ENCODE measurements around the gene CD36.

The CD36 gene

GRCh38 chr7:80651471-80651870 lies 13.0 kb downstream of the CD36 start:
- intact Hi-C loops (cut with DNase I; ENCODE audit: low total_unique reads): no loop called here
- H3K27ac ChIP-seq: no peak overlapping the region
- TF ChIP-seq CTCF (IDR thresholded peaks at IDR 0.05): no peak
- H3K27me3 ChIP-seq: no peaks in the 10 kb centered on the region
- H3K4me1 ChIP-seq: no peaks in the 10 kb centered on the region
- H3K36me3 ChIP-seq: no peaks in the 10 kb centered on the region
- no peaks in the 10 kb centered on the region for H3K9me3 ChIP-seq
- H3K4me3 ChIP-seq: no peak overlapping the region
- DNase-seq: no peak

GRCh38 chr7:80653244-80653643 lies 14.8 kb downstream of the CD36 start:
- Histone ChIP-seq H3K4me3 (no peak overlapping the region), H3K36me3 (no peaks in the 10 kb centered on the region), H3K4me1 (no peaks in the 10 kb centered on the region), H3K9me3 (no peaks in the 10 kb centered on the region), H3K27ac (no peak overlapping the region), H3K27me3 (no peaks in the 10 kb centered on the region)
- intact Hi-C loops (cut with DNase I; ENCODE audit: low total_unique reads): no loop called here
- no peak for TF ChIP-seq CTCF (IDR thresholded peaks at IDR 0.05)
- no peak for DNase-seq

- intact Hi-C loops (cut with DNase I; ENCODE audit: low total_unique reads): no loop called here
- no peak for DNase-seq
Observed at GRCh38 chr7:80654887-80655340, 16.5 kb downstream of the CD36 start.

GRCh38 chr7:80656029-80656428 lies 17.6 kb downstream of the CD36 start:
- H3K4me1 ChIP-seq: no peaks in the 10 kb centered on the region
- TF ChIP-seq CTCF (IDR thresholded peaks at IDR 0.05): no peak
- H3K36me3 ChIP-seq: no peaks in the 10 kb centered on the region
- intact Hi-C loops (cut with DNase I; ENCODE audit: low total_unique reads): no loop called here
- no peaks in the 10 kb centered on the region for H3K9me3 ChIP-seq
- no peak overlapping the region for H3K27ac ChIP-seq
- no peaks in the 10 kb centered on the region for H3K27me3 ChIP-seq
- no peak for DNase-seq
- H3K4me3 ChIP-seq: no peak overlapping the region

More at GRCh38 chr7:80654887-80655340, 16.5 kb downstream of the CD36 start:
- no peaks in the 10 kb centered on the region for H3K27me3 ChIP-seq
- H3K27ac ChIP-seq: no peak overlapping the region
- no peaks in the 10 kb centered on the region for H3K36me3 ChIP-seq
- H3K4me1 ChIP-seq: no peaks in the 10 kb centered on the region
- no peaks in the 10 kb centered on the region for H3K9me3 ChIP-seq
- TF ChIP-seq CTCF (IDR thresholded peaks at IDR 0.05): no peak
- H3K4me3 ChIP-seq: no peak overlapping the region

- Histone ChIP-seq H3K36me3 (no peaks in the 10 kb centered on the region), H3K27ac (no peak overlapping the region), H3K9me3 (no peaks in the 10 kb centered on the region), H3K27me3 (no peaks in the 10 kb centered on the region), H3K4me3 (no peak overlapping the region), H3K4me1 (no peaks in the 10 kb centered on the region)
- intact Hi-C loops (cut with DNase I; ENCODE audit: low total_unique reads): no loop called here
- DNase-seq: no peak
- TF ChIP-seq CTCF (IDR thresholded peaks at IDR 0.05): peak; percentile 62 to 68
Observed at GRCh38 chr7:80659120-80660055, 20.9 kb downstream of the CD36 start.
